ENCODE measurements around the gene NFIL3.

GRCh38 chr9:91374939-91375338, 48.7 kb downstream of the NFIL3 start:
- TF ChIP-seq POLR2AphosphoS5 (IDR thresholded peaks at IDR 0.05; ENCODE audit: low read depth) (no peak), EZH2 (IDR thresholded peaks at IDR 0.05; ENCODE audit: low read depth, unreplicated experiment) (no peak), EZH2phosphoT487 (IDR thresholded peaks at IDR 0.05; ENCODE audit: unreplicated experiment) (no peak), REST (IDR thresholded peaks at IDR 0.05; ENCODE audit: unreplicated experiment) (no peak), ZNF331 (CRISPR knock-in tag; IDR thresholded peaks at IDR 0.05; ENCODE audit: low read depth) (no peak), JUNB (IDR thresholded peaks at IDR 0.05; ENCODE audit: unreplicated experiment) (no peak)
- TF ChIP-seq, protein P1, sequence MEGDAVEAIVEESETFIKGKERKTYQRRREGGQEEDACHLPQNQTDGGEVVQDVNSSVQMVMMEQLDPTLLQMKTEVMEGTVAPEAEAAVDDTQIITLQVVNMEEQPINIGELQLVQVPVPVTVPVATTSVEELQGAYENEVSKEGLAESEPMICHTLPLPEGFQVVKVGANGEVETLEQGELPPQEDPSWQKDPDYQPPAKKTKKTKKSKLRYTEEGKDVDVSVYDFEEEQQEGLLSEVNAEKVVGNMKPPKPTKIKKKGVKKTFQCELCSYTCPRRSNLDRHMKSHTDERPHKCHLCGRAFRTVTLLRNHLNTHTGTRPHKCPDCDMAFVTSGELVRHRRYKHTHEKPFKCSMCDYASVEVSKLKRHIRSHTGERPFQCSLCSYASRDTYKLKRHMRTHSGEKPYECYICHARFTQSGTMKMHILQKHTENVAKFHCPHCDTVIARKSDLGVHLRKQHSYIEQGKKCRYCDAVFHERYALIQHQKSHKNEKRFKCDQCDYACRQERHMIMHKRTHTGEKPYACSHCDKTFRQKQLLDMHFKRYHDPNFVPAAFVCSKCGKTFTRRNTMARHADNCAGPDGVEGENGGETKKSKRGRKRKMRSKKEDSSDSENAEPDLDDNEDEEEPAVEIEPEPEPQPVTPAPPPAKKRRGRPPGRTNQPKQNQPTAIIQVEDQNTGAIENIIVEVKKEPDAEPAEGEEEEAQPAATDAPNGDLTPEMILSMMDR (conservative IDR thresholded peaks at IDR 0.05; ENCODE audit: low read depth in 2 of 2) = no peak
- TF ChIP-seq, protein P2, sequence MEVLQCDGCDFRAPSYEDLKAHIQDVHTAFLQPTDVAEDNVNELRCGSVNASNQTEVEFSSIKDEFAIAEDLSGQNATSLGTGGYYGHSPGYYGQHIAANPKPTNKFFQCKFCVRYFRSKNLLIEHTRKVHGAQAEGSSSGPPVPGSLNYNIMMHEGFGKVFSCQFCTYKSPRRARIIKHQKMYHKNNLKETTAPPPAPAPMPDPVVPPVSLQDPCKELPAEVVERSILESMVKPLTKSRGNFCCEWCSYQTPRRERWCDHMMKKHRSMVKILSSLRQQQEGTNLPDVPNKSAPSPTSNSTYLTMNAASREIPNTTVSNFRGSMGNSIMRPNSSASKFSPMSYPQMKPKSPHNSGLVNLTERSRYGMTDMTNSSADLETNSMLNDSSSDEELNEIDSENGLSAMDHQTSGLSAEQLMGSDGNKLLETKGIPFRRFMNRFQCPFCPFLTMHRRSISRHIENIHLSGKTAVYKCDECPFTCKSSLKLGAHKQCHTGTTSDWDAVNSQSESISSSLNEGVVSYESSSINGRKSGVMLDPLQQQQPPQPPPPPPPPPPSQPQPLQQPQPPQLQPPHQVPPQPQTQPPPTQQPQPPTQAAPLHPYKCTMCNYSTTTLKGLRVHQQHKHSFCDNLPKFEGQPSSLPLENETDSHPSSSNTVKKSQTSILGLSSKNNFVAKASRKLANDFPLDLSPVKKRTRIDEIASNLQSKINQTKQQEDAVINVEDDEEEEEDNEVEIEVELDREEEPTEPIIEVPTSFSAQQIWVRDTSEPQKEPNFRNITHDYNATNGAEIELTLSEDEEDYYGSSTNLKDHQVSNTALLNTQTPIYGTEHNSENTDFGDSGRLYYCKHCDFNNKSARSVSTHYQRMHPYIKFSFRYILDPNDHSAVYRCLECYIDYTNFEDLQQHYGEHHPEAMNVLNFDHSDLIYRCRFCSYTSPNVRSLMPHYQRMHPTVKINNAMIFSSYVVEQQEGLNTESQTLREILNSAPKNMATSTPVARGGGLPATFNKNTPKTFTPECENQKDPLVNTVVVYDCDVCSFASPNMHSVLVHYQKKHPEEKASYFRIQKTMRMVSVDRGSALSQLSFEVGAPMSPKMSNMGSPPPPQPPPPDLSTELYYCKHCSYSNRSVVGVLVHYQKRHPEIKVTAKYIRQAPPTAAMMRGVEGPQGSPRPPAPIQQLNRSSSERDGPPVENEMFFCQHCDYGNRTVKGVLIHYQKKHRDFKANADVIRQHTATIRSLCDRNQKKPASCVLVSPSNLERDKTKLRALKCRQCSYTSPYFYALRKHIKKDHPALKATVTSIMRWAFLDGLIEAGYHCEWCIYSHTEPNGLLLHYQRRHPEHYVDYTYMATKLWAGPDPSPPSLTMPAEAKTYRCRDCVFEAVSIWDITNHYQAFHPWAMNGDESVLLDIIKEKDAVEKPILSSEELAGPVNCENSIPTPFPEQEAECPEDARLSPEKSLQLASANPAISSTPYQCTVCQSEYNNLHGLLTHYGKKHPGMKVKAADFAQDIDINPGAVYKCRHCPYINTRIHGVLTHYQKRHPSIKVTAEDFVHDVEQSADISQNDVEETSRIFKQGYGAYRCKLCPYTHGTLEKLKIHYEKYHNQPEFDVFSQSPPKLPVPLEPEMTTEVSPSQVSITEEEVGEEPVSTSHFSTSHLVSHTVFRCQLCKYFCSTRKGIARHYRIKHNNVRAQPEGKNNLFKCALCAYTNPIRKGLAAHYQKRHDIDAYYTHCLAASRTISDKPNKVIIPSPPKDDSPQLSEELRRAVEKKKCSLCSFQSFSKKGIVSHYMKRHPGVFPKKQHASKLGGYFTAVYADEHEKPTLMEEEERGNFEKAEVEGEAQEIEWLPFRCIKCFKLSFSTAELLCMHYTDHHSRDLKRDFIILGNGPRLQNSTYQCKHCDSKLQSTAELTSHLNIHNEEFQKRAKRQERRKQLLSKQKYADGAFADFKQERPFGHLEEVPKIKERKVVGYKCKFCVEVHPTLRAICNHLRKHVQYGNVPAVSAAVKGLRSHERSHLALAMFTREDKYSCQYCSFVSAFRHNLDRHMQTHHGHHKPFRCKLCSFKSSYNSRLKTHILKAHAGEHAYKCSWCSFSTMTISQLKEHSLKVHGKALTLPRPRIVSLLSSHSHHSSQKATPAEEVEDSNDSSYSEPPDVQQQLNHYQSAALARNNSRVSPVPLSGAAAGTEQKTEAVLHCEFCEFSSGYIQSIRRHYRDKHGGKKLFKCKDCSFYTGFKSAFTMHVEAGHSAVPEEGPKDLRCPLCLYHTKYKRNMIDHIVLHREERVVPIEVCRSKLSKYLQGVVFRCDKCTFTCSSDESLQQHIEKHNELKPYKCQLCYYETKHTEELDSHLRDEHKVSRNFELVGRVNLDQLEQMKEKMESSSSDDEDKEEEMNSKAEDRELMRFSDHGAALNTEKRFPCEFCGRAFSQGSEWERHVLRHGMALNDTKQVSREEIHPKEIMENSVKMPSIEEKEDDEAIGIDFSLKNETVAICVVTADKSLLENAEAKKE (CRISPR knock-in tag; IDR thresholded peaks at IDR 0.05) = no peak

Data from GM23338 (cell line).